Stomach (tissue), 9 donors: ENCODE data around the gene COA8. TPM values are rescaled to one million over a fixed set of nuclear protein-coding genes. Genes with fewer than 3 reads are reported as not detected.

Experiments
- DNase-seq, 2 donors: peaks; one replicate each; pipeline versions ENCODE4 v3.0.0 to v3.0.0-alpha.2; 2013 to 2019
- H3K27ac ChIP-seq, 5 donors: fragments of 200-600 bp in 4 of 5; sonication (generic) in 4 of 5; one replicate each; pipeline ENCODE4 v1.5.1; 2013 to 2019; ENCODE audit warnings: mild to moderate bottlenecking in 1 of 5, moderate library complexity in 1 of 5
- H3K27me3 ChIP-seq, 3 donors: fragments of 200-600 bp; sonication (generic); one replicate each; pipeline ENCODE4 v1.5.1; 2017 to 2019; ENCODE audit warnings: mixed run types in 1 of 3
- H3K36me3 ChIP-seq, 4 donors: fragments of 200-600 bp; sonication (generic); 1 replicate in 3 of 4; 2 replicates in 1 of 4; pipeline ENCODE4 v1.5.1; 2016 to 2019
- H3K4me1 ChIP-seq, 4 donors: fragments of 200-600 bp; sonication (generic); one replicate each; pipeline ENCODE4 v1.5.1; 2016 to 2019
- H3K4me3 ChIP-seq, 4 donors: fragments of 200-600 bp; sonication (generic) in 3 of 4; one replicate each; pipeline ENCODE4 v1.5.1; 2016 to 2019; ENCODE audit warnings: mild to moderate bottlenecking in 1 of 4
- H3K9me3 ChIP-seq, 4 donors: fragments of 200-600 bp; sonication (generic); one replicate each; pipeline ENCODE4 v1.5.1; 2016 to 2019
- CTCF ChIP-seq, 7 experiments: fragments of 450-650 bp in 4 of 7; fragments of 200-600 bp in 3 of 7; sonication (generic) in 3 of 7; IDR thresholded peaks; one replicate each; pipeline ENCODE4 v1.5.1; 2016 to 2019; ENCODE audit warnings: antibody characterized with exemption in 7 of 7, control low read depth in 2 of 7, mild to moderate bottlenecking in 1 of 7
- EP300 ChIP-seq: sonication (generic); formaldehyde crosslinking; IDR thresholded peaks from one replicate; pipeline ENCODE4 v1.6.1; 2017; ENCODE audit warnings: antibody characterized with exemption
- POLR2A ChIP-seq, 4 donors: fragments of 450-650 bp; IDR thresholded peaks; one replicate each; pipeline ENCODE4 v1.6.1; 2016; ENCODE audit warnings: antibody characterized with exemption in 4 of 4, control low read depth in 2 of 4, mild to moderate bottlenecking in 1 of 4, moderate library complexity in 1 of 4
- POLR2AphosphoS5 ChIP-seq, 3 donors: sonication (generic); formaldehyde crosslinking; IDR thresholded peaks; one replicate each; pipeline ENCODE4 v1.6.1; 2016; ENCODE audit warnings: antibody characterized with exemption in 3 of 3
- WGBS, 5 donors: extraction: QIAGEN DNeasy Blood & Tissue Kit in 3 of 5; methylation state at CpG; one replicate each; pipeline versions ENCODE4 v1.1.5 to v1.1.7; 2013 to 2018; 5-methylcytosine and 5-hydroxymethylcytosine counted together
- intact Hi-C: fragments of 100-400 bp; cut with DNase I; formaldehyde crosslinking; loops from one replicate; pipeline ENCODE4 v1.15.1; 2023; ENCODE audit warnings: low total_unique reads
- polyA plus RNA-seq, 3 donors: library from polyadenylated mRNA; stranded (reverse); fragments of 200-250 nt; gene quantifications; one replicate each; pipeline ENCODE4 v1.2.3, GENCODE V29; 2013
- total RNA-seq, 5 donors: library from RNA; depleted of rRNA; stranded (reverse); fragments of >200 nt; gene quantifications; one replicate each; pipeline versions ENCODE4 v1.1.0 to v1.2.3, GENCODE V29; 2014 to 2016
- donor health status: healthy with polysubstance abuse.
- donor health status: Bipolar disorder and iron deficiency.
- donor health status: healthy.

The COA8 gene
- total and polyA plus RNA-seq, 8 donors: 6.4 to 96.5 (median 21.0) TPM

- Histone ChIP-seq H3K4me3 (peak overlapping the region; percentile 60 to 80 (median 68)), H3K27me3 (peaks cover 0 to 33% (median 20%) of the 10 kb centered on the region in 3 donors), H3K9me3 (no peaks in the 10 kb centered on the region), H3K4me1 (peaks cover 65 to 90% (median 81%) of the 10 kb centered on the region in 4 donors), H3K27ac (peak overlapping the region; percentile 75 to 94 (median 91)), H3K36me3 (peaks cover 6 to 13% (median 7%) of the 10 kb centered on the region in 4 donors)
- peak in 1 of 2 donors; percentile 67 for DNase-seq
- TF ChIP-seq POLR2AphosphoS5 (IDR thresholded peaks at IDR 0.05) (peak in 1 of 3 donors; percentile 3), POLR2A (IDR thresholded peaks at IDR 0.05) (no peak), CTCF (IDR thresholded peaks at IDR 0.05) (no peak), EP300 (no peak)
- WGBS, 5 donors: 0 to 1% (median 0%) methylated on average over 2 to 76 of the region's 77 CpGs; no CpG with 5 or more reads in 1 of the 5 donors
- intact Hi-C loops: no loop called here
Observed at GRCh38 chr14:103521438-103521950, 41.3 kb upstream of the COA8 start.

DNA sequence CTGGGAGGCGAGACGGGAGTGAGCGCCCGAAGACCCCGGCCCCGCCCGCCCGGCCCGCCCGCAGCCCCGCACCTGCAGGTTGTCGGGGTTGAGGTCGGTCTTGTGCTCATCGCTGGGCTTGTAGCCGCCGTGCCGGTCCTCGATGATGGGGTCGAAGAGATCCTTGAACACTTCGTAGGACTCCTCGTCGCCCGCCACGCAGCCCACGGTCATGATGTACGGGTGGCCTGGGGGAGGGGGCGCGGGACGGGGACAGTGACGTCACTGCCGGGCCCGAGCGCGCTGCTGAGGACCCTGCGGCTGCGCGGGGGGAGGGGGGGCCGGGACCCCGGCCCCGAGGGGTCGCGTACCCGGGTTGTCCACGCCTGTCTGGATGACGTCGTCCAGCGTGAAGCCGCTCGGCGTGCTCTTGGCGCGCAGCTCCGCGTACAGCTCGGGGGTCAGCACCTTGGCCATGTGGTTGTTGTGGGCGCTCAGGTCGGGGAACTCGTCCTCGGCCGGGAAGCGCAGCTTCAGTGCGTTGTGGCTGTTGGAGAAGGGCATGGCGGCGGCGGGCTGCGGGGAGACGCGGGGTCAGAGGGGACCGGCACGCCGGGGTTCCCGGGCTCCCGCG, 40.7 kb upstream of the COA8 start:
- H3K27me3 ChIP-seq: peaks cover 0 to 33% (median 20%) of the 10 kb centered on the region in 3 donors
- H3K36me3 ChIP-seq: peaks cover 6 to 13% (median 7%) of the 10 kb centered on the region in 4 donors
- peaks cover 65 to 94% (median 85%) of the 10 kb centered on the region in 4 donors for H3K4me1 ChIP-seq
- peak overlapping the region; percentile 60 to 80 (median 68) for H3K4me3 ChIP-seq
- peak overlapping the region; percentile 75 to 94 (median 91) for H3K27ac ChIP-seq
- peak in 1 of 2 donors; percentile 78 for DNase-seq
- intact Hi-C loops: no loop called here
- no peaks in the 10 kb centered on the region for H3K9me3 ChIP-seq
- WGBS, 5 donors: 0 to 1% (median 0%) methylated on average over 1 to 74 of the region's 74 CpGs
- TF ChIP-seq EP300 (no peak), POLR2AphosphoS5 (IDR thresholded peaks at IDR 0.05) (no peak), POLR2A (IDR thresholded peaks at IDR 0.05) (no peak), CTCF (IDR thresholded peaks at IDR 0.05) (no peak)

DNA sequence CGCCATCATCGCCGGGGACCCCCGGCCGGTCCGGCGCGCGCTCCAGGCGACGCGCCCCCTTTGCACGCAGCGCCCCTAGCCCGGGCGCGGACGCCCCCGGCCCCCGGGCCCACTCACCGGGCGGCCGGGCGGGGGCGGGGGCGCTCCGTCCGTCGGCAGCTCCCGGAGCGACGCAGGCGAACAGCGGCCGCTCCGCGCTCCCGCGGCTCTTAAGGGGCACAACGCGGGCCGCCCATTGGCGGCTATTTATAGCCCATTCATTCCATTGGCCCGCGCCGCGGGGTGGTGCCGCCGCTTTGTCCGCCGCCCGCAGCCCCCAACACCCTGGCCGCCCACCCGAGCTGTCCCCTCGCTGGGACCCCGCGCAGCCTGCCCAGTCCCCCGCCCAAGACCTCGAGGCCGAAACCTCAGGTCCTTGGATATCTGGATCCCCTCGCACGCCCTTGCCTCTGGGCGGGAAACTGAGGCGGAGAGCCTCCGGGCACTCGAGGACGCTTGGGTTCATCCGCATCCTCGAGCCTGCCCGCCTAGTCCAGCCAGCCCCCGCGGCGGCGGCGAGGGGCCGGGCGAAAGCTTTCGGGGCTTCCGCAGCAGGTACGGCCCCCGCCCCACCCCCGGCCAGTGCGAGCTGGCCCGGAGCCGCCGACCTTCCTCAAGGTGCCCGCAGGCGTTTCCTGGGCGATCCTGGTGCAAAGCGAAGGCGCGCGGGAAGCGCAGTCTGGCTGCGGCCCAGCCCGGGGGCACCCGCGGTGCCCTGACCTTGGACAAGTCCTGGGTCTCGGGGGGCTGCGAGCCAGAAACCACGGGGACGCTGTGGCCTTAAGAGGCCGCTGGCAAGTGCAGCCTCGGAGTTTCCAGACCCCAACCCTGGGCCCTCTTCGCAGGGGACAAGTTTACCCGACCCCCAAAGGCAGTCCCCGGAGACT, 39.8 kb upstream of the COA8 start, which contains the start of gene CKB:
Gene CKB, minus strand, starts transcription at position 182 of the 926 bp plus-strand sequence. CDS start 337 bp downstream, outside the sequence.
- H3K4me3 ChIP-seq: peak within 1 kb of the TSS; percentile 60 to 80 (median 68)
- intact Hi-C loops: no loop called here
- peaks cover 6 to 13% (median 7%) of the 10 kb centered on the region in 4 donors for H3K36me3 ChIP-seq
- H3K9me3 ChIP-seq: no peaks in the 10 kb centered on the region
- H3K27me3 ChIP-seq: peaks cover 0 to 33% (median 20%) of the 10 kb centered on the region in 3 donors
- 6 to 35% (median 7%) methylated on average over 9 to 107 of the region's 107 CpGs for WGBS, 5 donors
- peak; percentile 41 to 86 (median 80) for TF ChIP-seq POLR2AphosphoS5 (IDR thresholded peaks at IDR 0.05)
- no peak for TF ChIP-seq CTCF (IDR thresholded peaks at IDR 0.05)
- peak within 1 kb of the TSS; percentile 75 to 95 (median 91) for H3K27ac ChIP-seq
- peak; percentile 79 to 91 for DNase-seq
- H3K4me1 ChIP-seq: peaks cover 68 to 95% (median 88%) of the 10 kb centered on the region in 4 donors

DNA sequence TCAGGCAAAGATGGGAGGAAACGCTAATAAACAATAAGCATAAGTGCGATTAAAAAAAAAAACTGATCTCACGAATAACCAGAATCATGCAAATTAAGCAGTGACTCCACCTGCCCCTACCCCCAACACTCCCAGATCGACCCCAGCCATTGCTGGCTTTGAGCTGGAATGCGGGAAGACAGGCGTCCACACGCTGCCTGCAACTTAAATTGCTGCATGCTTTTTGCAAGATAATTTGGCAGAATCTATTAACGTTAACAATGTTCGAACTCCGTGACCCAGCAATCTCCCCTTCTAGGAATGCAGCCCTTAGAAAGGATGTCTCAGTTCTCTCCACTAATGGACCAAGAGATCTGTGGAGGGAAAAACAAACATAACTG, 39.2 kb upstream of the COA8 start:
- no peak for DNase-seq
- H3K4me1 ChIP-seq: peaks cover 69 to 95% (median 88%) of the 10 kb centered on the region in 4 donors
- intact Hi-C loops: no loop called here
- H3K4me3 ChIP-seq: peak overlapping the region in 1 of 4 donors; percentile 73
- no peak for TF ChIP-seq POLR2A (IDR thresholded peaks at IDR 0.05)
- TF ChIP-seq EP300: no peak
- no peak for TF ChIP-seq POLR2AphosphoS5 (IDR thresholded peaks at IDR 0.05)
- peak overlapping the region; percentile 65 to 95 (median 91) for H3K27ac ChIP-seq
- no peaks in the 10 kb centered on the region for H3K9me3 ChIP-seq
- 58 to 71% (median 66%) methylated on average over 10 of the region's 10 CpGs for WGBS, 5 donors
- peaks cover 6 to 13% (median 7%) of the 10 kb centered on the region in 4 donors for H3K36me3 ChIP-seq
- H3K27me3 ChIP-seq: peaks cover 0 to 33% (median 20%) of the 10 kb centered on the region in 3 donors
